HEK293 (cell line): ENCODE measurements around the gene PAGE2B.

Source experiments
- CTCF ChIP-seq: fragments of 450-650 bp; formaldehyde crosslinking; IDR thresholded peaks from 2 replicates; pipeline ENCODE4 v1.5.1; 2016; ENCODE audit warnings: missing biosample characterization, missing genetic modification characterization
- KLF9 ChIP-seq: fragments of 450-650 bp; formaldehyde crosslinking; IDR thresholded peaks from 2 replicates; pipeline ENCODE4 v1.5.1; 2016; ENCODE audit warnings: missing biosample characterization, missing genetic modification characterization, low read depth
- SCRT2 ChIP-seq: fragments of 450-650 bp; formaldehyde crosslinking; IDR thresholded peaks from 2 replicates; pipeline ENCODE4 v1.5.1; 2016; ENCODE audit warnings: missing biosample characterization, missing genetic modification characterization
- ZBTB1 ChIP-seq: fragments of 450-650 bp; formaldehyde crosslinking; IDR thresholded peaks from 2 replicates; pipeline ENCODE4 v1.5.1; 2016; ENCODE audit warnings: missing biosample characterization, missing genetic modification characterization
- ZBTB20 ChIP-seq: fragments of 450-650 bp; formaldehyde crosslinking; IDR thresholded peaks from 2 replicates; pipeline ENCODE4 v1.5.1; 2016; ENCODE audit warnings: missing biosample characterization, missing genetic modification characterization
- ZBTB21 ChIP-seq: fragments of 450-650 bp; formaldehyde crosslinking; IDR thresholded peaks from 2 replicates; pipeline ENCODE4 v1.5.1; 2017; ENCODE audit warnings: missing biosample characterization, missing genetic modification characterization
- ZBTB7A ChIP-seq: fragments of 450-650 bp; formaldehyde crosslinking; IDR thresholded peaks from 2 replicates; pipeline ENCODE4 v1.5.1; 2016; ENCODE audit warnings: low read depth, missing biosample characterization, missing genetic modification characterization
- ZNF214 ChIP-seq: fragments of 450-650 bp; formaldehyde crosslinking; IDR thresholded peaks from 2 replicates; pipeline ENCODE4 v1.5.1; 2017; ENCODE audit warnings: missing biosample characterization, mild to moderate bottlenecking, missing genetic modification characterization, borderline replicate concordance
- ZNF274 ChIP-seq, 2 experiments: fragments of 200-500 bp in 1 of 2; fragments of 450-650 bp in 1 of 2; sonication (Bioruptor generic) in 1 of 2; formaldehyde crosslinking in 1 of 2; IDR thresholded peaks; 2 replicates each; pipeline versions ENCODE4 v1.5.1 to v1.6.1; 2014 to 2016; ENCODE audit warnings: borderline replicate concordance in 1 of 2, inconsistent platforms in 1 of 2, low read length in 1 of 2, missing biosample characterization in 1 of 2, missing genetic modification characterization in 1 of 2
- ZNF513 ChIP-seq: fragments of 450-650 bp; IDR thresholded peaks from 2 replicates; pipeline ENCODE4 v1.5.1; 2018; ENCODE audit warnings: missing biosample characterization, missing genetic modification characterization
- ZSCAN4 ChIP-seq: fragments of 450-650 bp; formaldehyde crosslinking; IDR thresholded peaks from 2 replicates; pipeline ENCODE4 v1.5.1; 2017; ENCODE audit warnings: missing biosample characterization, missing genetic modification characterization

GRCh38 chrX:55102754-55103153 is 27.9 kb downstream of the PAGE2B start:
- TF ChIP-seq ZSCAN4 (tag by site-specific recombination), result no peak
- TF ChIP-seq CTCF (tag by site-specific recombination), result no peak
- TF ChIP-seq ZNF274 (IDR thresholded peaks at IDR 0.05; ENCODE audit: low read length), result no peak
- TF ChIP-seq ZNF274 (tag by site-specific recombination; IDR thresholded peaks at IDR 0.05; ENCODE audit: borderline replicate concordance), result no peak
- TF ChIP-seq SCRT2 (tag by site-specific recombination), result no peak
- no peak for TF ChIP-seq ZNF513 (tag by site-specific recombination)
- no peak for TF ChIP-seq ZBTB21 (tag by site-specific recombination)
- no peak for TF ChIP-seq ZNF214 (tag by site-specific recombination)
- no peak for TF ChIP-seq KLF9 (tag by site-specific recombination)
- TF ChIP-seq ZBTB20 (tag by site-specific recombination), result no peak
- no peak for TF ChIP-seq ZBTB7A (tag by site-specific recombination)
- TF ChIP-seq ZBTB1 (tag by site-specific recombination), result no peak
